NCI-H1105 (cell line): ENCODE results near the gene BCR.

Experiments
- DNase-seq: peaks from one replicate; lab custom pipeline; 2025; lab: John Stamatoyannopoulos, UW

BCR gene

DNA sequence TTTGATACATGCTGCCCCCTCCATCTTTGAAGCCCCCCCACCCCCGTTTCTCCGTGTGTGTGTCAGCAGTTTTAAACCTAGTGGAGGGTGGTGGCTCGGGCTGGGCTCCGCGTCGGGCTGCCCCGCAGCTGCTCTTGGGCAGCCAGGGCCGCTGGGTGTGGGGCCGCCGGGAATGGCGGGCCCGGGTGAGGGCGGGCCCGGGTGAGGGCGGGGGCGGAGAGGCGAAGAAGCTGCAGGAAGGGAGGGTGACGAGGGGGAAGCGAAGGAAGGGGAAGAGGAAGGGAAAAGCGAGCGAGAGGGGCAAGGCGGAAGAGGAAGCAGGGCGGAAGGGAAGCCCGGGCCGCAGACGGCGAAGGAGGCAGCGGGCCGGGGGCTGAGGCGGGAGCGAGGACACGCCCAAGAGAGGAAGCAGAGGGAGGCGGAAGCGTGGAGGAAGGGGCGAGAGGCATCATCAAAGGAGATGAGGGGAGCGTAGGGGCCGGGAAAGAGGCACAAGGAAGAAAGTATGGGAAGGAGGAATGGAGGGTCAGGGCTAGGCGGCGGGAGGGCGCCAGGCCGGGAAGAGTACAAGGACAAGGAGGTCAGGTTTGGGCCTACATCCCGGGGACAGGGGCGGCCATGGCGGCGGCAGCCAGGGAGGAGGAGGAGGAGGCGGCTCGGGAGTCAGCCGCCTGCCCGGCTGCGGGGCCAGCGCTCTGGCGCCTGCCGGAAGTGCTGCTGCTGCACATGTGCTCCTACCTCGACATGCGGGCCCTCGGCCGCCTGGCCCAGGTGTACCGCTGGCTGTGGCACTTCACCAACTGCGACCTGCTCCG, 82.4 kb downstream of the BCR start:
- DNase-seq = no peak

DNA sequence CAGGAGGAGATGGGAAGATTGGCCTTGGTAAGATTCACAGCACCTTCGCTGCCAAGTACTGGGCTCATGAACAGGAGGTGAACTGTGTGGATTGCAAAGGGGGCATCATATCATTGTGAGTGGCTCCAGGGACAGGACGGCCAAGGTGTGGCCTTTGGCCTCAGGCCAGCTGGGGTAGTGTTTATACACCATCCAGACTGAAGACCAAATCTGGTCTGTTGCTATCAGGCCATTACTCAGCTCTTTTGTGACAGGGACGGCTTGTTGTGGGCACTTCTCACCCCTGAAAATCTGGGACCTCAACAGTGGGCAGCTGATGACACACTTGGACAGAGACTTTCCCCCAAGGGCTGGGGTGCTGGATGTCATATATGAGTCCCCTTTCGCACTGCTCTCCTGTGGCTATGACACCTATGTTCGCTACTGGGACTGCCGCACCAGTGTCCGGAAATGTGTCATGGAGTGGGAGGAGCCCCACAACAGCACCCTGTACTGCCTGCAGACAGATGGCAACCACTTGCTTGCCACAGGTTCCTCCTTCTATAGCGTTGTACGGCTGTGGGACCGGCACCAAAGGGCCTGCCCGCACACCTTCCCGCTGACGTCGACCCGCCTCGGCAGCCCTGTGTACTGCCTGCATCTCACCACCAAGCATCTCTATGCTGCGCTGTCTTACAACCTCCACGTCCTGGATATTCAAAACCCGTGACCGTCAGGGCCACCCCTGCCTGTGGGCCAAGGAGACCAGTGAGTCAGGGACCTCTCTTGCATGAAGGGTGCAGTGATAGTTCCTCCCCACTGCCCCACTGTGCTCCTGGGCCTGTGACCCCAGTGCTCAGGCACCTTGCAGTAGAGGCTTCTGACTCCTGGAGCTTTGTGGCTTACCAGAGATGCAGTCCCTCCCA, 83.6 kb downstream of the BCR start:
- no peak for DNase-seq

DNA sequence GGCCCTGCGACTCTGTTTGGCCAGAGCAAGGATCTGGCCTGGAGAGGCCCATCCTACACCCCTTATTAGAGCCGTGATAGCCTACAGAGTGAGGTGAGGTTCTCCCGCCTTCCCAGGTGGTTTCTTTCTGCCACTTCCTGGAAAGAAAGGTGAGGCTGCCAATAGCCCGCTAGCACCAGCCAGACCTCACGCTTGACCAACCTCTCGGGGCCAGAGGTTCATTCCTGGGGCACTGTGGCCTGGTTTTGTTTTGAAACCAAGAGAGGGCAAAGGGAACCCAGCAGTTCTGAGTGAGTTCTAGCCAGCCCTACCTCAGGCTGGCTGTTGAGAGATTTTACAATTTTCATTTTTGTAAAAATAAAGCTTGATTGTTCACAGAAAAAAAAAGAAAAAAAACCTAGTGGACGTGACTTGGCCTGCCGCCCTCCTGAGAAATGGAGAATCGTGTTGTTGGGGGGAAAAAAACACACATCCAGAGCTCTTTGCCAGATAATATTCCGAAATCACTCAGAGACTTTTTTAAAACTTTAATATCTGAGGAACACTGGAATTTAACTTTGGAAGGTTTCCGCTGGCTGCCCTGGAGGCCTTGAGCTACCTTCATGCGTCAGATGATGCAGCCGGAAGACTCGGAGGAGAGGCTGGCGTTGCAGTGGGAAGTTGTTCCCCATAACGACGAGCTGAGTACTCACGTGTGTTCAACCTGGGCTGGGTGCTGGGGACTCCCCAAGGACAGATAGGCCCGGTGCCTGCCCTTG, 84.5 kb downstream of the BCR start:
- DNase-seq = no peak

DNA sequence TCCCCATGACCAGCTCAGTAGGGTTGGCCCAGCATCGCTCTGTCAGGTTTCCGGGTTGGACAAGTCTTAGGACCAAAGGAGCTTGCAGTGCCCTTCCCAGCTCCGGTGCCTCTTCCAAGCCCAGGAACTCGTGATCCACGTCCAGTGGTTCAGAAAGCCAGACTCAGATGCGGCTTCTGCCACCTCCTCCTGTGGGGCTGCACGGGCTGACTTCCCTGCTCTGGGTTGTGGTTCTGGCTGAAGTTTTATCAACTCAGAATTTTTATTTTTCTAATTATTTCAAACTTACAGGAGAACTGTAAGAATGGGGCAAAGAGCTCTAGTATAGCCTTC, 85.0 kb downstream of the BCR start:
- DNase-seq = no peak

DNA sequence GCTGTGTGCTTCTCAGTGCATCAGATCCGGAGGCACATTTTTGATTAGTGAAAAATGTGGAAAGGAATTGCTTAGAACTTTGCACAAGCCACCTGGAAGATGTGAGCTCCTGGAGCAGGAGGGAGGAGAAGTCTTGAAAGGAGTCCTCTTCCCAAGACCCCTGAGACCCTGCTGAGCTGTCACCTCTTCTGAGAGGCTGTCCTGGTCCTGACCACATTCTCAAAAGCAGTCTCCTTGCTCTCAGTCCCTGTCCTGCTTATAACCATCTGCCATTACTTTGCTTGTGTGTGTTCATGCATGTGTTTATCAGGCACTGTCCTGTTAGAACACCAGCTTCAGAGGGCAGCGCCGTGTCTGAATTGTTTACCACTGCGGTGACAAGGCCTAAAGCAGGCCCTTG, 86.5 kb downstream of the BCR start:
- no peak for DNase-seq

DNA sequence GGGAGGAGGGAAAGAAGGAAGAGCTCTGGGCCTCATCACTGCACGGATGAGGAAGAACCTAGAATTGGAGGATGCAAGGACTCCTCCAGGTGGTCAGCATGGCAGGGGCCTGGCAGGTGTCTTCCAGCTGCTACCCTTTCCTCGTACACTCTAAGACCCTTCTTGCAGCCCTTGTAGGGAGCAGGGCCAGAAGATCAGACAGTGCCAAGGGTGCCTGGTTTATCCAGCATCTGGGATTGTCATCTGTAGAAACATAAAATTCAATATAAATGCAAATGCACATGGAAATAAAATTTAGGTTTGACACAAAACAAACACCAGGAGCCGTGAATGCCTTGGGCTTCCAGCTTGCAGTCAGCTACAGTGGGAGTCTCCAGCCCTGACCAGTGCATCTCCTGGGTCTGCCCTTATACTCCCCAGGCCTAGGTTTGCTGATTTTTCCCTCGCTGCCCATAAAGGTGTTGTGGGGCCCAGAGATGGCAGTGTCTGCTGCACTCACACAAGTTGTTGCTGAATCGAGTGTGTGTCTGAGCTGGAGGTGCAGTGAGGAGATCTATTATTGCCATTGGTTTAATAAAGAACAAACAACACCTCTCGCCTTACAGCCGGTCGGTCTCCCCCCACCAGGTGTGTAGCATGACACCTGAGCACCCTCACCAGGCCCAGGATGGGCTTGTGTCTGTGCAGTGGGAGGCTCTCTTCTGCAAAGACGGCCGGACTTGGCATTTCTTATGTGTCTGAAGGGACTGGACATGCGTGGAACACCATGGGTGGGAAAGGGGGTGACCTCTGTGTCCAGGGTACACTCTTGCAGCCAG, 87.1 kb downstream of the BCR start:
- DNase-seq = no peak

DNA sequence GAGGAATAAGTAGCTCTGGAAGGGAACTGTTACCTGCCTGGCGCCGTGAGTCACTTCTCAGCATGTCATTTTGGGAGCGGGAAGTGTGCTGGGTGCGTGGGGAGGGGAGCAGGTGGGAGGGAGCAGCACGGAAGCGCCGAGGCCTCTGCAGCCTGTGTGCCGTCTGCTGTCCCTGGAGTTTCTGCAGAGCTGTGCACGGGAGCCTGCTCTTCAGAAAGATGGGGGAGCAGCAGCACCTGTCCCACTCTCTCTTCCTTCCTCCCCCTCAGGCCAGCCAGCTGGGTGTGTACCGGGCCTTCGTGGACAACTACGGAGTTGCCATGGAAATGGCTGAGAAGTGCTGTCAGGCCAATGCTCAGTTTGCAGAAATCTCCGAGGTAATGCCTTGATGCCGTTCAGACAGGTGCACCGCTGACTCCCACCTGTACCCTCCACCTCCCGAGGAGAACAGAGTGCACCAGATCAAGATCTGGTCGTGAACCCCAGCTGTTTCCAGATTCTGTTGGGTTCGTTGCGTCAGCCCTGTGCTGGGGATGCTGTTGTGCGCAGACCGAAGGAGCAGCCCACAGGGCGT, 87.9 kb downstream of the BCR start:
- DNase-seq = no peak

DNA sequence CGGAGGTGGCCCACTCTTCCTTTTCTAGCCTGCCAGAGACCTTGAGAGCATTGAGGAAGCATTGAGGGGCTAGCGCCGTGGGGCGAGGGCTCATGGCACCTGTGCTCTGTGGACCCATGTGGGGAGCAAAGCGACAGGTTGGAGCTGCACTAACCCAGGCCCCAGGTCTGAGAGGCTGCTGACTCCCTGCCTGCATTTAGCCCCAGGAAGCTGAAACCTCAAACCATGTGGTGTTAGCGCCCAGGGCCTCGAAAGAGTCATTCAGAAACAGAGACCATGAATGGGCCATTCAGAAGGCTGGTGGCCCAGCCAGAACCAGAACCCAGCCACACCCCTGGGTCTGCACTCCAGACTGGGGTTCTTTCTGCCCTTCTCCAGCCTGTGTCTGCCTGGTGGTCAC, 88.6 kb downstream of the BCR start:
- no peak for DNase-seq

DNA sequence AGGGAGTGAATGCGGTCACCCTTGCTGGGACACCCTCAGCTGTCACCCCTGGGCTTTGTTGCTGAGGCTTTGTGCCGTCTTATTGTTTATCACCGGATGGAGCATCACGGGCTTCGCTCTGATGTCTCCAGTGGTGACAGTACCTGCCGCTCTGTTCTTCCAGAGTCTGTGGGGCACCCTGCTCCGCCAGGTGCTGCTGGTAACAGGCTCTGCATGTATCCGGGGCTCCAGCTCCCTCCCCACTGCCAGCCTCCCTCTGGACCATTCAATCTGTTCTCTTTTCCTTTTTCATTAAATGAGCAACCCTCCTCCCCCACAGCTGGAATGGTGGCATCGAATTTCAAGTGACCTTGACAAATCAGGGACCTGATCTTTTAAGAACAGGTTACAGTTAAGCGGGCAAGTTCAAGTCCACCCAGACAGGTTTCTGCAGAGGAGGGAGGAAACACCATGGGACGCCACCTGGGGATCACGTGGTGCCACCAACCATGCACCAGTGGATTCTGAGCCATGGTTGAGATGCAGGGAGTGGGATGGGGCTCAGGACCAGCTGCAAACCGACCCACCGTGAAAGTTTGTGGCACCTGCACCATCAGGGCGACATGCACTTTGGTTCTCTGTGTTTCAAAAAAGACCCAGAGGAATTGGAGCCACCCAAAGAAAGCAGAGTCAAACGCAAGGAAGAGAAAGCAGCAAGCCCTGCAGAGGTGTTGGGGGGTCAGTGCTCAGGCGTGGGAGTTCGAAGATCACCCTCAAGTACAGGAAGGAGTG, 89.3 kb downstream of the BCR start:
- DNase-seq = no peak

DNA sequence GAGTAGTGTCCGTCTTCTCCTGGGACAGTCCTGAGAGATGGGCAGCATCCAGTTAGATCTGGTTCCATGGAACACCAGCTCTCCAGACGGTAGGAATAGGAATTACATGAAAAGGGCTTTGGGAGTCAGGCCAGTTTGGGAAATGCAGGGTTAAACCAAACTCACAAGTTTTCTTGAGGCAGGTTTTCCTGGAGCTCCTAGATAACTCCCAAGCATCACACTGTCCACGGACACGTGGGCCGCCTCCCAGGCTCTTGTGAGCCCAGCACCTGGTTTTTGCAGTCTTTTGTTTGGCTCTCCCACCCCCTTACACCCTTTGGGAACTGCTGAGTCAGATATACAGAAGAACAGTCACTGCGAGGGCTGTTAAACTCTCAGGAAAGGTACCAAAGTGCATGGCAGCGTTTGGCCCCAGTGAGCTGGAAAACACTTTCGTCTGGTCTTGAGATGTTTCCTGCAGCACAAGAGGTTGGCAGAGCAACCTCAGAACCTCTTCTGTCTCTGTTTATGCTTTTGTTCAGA, 90.0 kb downstream of the BCR start:
- DNase-seq = no peak

DNA sequence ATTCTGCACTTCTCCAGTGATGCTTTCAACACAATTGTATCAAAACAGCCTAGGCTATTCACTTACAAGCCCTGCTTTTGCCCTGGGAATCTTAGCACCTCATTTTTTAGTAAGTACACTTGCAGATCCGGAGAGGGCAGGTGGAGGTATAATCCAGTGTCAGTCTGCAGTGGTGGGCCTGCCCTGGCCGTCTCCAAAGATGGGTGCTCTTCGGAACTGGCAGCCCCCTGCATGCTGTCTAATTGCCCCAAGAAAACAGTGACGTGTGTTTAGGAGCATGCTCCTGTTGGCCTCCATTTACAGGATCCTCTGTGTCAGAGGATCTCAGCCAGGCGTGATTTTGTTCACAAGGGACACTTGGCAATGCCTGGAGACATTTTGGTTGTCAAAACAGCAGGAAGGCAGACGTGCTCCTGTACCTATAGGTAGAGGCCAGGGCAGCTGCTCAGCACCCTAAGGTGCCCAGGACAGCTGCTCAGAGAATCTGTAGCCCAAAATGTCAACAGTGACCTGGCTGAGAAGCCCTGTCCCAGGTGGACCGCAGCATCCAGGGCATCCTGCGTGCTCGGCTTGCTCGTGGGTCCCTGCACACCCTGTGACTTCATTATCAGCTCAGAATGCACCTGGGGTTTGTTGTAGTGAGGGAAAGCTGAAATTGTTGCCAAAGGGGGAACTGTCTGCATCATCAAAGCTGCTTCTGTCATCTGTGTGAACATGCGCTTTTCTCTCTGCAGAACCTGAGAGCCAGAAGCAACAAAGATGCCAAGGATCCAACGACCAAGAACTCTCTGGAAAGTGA, 90.7 kb downstream of the BCR start:
- no peak for DNase-seq

DNA sequence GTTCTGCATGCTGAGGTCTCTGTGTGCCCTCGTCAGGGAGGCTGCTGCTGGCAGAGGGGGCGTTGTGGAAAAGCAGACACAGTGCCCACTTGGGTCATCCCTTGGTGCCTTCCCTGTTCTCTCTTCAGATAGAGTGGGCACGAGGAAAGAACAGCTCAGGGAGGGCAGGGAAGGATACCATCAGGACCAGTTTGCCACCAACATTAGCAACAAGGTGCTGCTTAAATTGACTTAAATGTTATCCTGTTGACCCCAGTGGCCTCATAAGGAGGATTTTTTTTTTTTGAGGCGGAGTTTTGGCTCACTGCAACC, 91.2 kb downstream of the BCR start:
- DNase-seq = no peak

DNA sequence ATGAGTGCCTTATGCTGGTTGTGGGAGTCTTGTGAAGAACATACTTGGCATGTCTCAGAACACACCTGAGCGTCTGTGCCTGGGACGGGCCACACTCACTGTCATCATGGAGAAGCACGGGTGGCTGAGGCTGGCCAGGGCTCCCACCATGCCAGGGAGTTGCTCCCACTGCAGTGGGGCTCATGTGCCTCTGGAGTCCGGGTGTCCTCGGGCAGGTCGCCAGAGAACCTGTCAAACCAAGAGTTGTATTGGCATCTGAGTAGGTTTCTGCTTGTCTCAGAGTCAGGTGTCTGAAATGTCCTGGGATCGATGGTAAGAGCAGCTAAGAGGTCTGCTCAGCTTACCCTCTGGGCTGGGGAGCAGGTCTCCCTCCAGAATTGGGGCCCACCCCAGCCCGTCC, 92.1 kb downstream of the BCR start:
- DNase-seq = no peak

DNA sequence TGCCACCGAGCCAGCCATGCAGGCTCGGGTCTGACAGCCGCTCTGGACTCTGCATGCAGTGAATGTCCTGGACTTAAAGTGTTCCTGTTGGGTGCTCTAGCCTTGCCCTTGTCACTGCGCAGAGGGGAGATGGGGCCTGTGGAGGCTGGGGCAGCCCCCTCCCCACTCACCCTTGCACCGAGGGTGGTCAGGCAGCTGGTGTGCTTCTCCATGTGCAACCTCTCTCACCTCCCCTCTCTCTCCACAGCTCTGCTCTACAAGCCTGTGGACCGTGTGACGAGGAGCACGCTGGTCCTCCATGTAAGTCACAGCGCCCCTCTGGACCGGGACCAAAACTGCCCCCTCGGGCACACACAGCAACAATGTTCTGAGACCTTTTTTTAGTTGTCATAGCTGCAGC, 92.5 kb downstream of the BCR start:
- no peak for DNase-seq

DNA sequence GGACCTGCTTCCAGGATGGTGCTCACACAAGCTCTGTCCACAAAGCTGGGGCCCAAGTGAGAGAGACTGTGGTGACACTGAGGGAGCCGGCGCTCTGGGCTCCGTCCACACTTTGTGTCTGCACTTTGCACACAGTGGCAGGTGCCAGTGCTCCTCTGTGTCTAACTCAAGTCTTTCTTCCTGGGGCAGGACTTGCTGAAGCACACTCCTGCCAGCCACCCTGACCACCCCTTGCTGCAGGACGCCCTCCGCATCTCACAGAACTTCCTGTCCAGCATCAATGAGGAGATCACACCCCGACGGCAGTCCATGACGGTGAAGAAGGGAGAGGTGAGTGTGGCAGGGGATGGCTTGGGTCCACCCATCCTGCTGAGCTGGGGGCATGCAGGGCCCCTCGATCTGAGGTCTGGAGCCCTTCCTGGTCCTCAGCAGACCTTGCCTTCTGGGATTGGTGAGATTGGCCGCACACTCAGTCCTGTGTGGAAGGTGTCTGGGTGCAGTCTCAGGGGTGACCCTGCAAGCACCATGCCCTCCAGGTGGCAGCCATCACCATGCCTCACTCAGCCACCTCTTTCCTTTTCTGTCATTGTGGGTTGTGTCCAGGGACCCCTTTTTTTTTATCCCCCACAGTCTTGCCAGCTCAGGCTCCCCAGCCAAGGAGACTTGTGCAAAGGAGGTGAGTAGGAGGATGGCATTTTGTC, 93.3 kb downstream of the BCR start:
- DNase-seq = no peak

DNA sequence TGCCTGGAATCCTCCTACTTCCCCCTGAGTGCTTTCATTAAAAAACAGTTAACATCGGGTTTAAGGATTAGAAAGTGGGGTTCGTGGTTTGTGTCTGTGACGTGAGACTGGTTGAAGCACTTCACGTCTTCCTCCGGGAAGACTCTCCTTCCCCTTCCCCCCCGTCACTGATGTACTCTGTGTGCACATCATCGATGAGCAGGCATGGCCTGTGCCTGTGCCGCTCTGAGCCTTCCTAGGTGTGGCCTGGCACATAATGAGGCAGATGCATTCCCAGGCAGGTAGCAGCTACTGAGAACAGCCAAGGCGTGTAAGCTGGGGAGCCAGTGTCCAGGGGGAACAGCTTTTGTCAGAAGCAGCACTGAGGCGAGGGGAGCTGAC, 93.8 kb downstream of the BCR start:
- no peak for DNase-seq

DNA sequence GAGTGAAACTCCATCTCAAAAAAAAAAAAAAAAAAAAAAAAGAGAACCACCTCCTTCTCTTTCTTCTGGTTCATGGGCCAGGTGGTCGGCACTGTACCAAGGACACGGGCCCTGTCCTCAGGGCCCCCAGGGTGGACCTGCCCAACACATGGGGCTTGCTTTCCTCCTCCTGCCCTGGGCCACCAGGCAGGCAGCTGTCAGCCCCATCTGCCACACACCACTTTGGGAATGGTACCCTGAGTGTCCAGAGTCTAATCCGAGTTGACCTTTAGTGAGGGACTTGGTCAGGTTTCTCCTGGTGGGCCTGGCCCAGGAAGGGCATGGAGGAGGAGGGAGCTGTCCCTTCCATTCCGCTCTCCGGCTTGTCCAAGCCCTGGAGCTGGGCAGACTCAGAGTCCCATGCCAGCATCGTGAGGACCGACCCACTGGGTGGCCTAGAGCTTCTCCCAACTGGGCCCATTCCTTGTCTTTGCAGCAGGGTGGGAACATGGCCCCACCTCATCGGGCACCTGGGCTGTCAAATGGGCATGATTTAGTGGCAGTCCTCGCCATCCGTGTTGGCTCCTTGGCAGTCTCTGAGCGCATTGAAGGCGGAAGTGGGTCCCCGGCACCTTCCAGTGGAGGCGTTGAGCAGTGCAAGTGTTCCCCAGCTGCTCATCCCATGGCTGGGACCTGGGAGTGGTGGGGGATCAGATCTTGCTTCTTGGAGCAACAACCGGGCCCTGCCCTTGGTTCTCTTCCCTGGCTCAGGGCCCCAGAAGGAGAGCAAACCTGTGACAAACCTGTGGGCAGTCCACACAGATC, 94.8 kb downstream of the BCR start:
- no peak for DNase-seq

DNA sequence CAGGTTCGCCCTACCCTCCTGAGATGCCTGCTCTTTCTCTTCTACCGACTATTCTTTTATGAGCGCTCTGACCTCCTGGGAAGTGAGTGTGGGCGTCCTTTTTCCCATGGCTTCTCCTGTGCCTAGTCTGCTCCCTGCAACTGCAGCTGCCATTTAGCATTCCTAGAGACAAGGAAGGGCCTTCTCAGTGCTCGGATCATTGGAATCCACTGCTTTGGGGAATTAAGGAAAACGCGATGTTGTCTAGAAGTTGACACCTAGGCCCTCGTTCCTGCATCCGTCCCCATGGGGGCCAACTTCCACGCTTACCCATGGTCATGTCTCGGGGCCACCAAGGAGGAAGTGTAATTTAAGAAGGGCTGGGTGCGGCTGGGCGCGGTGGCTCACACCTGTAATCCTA, 95.4 kb downstream of the BCR start:
- no peak for DNase-seq
